Gastrocnemius medialis (tissue), 4 donors: Measurements from ENCODE around the gene DYNLT5.

ENCODE experiments used
- POLR2A ChIP-seq, 2 donors: fragments of 450-650 bp; IDR thresholded peaks; one replicate each; pipeline ENCODE4 v1.6.1; 2017; ENCODE audit warnings: antibody characterized with exemption in 2 of 2, mild to moderate bottlenecking in 2 of 2, moderate library complexity in 2 of 2
- TF ChIP-seq, protein P1 (sequence below), 5 experiments: fragments of 450-650 bp in 3 of 5; fragments of 200-600 bp in 2 of 5; sonication (generic) in 2 of 5; IDR thresholded peaks in 4 of 5; conservative IDR thresholded peaks in 1 of 5; 1 replicate in 4 of 5; 2 replicates in 1 of 5; pipeline ENCODE4 v1.5.1; 2016 to 2019; ENCODE audit warnings: antibody characterized with exemption in 5 of 5, mild to moderate bottlenecking in 3 of 5, moderate library complexity in 3 of 5

DNA sequence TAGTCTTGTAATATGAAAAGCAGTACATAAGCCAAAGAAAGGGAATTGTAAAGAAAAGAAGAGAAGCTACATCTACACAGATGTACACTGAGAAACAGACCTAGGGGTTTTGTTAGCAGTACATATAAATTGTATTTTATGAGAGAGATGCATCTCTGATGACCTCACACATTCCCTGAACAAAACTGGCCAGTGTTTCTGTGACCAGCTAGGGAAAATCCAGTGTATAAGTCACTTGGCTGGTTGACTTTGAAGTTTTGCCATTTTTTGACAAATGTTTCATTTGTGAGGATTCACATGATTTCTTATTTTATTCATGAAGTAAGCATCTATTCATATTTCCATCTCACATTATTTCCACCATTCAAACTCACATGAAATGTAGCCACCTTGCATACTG is 28.3 kb upstream of the DYNLT5 start:
- TF ChIP-seq, protein P1, sequence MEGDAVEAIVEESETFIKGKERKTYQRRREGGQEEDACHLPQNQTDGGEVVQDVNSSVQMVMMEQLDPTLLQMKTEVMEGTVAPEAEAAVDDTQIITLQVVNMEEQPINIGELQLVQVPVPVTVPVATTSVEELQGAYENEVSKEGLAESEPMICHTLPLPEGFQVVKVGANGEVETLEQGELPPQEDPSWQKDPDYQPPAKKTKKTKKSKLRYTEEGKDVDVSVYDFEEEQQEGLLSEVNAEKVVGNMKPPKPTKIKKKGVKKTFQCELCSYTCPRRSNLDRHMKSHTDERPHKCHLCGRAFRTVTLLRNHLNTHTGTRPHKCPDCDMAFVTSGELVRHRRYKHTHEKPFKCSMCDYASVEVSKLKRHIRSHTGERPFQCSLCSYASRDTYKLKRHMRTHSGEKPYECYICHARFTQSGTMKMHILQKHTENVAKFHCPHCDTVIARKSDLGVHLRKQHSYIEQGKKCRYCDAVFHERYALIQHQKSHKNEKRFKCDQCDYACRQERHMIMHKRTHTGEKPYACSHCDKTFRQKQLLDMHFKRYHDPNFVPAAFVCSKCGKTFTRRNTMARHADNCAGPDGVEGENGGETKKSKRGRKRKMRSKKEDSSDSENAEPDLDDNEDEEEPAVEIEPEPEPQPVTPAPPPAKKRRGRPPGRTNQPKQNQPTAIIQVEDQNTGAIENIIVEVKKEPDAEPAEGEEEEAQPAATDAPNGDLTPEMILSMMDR (IDR thresholded peaks at IDR 0.05 in 4 of 5, conservative IDR thresholded peaks at IDR 0.05 in 1 of 5): no peak
- TF ChIP-seq POLR2A (IDR thresholded peaks at IDR 0.05): no peak
